HG03103 (cell line): Measurements from ENCODE around the gene MAD1L1.

Experiments
- ATAC-seq: cut with Tn5 transposase; IDR thresholded peaks from one replicate; pipeline ENCODE4 v1.9.1; 2021; ENCODE audit warnings: low read depth; ENCODE audit not compliant: unreplicated experiment

Gene MAD1L1

DNA sequence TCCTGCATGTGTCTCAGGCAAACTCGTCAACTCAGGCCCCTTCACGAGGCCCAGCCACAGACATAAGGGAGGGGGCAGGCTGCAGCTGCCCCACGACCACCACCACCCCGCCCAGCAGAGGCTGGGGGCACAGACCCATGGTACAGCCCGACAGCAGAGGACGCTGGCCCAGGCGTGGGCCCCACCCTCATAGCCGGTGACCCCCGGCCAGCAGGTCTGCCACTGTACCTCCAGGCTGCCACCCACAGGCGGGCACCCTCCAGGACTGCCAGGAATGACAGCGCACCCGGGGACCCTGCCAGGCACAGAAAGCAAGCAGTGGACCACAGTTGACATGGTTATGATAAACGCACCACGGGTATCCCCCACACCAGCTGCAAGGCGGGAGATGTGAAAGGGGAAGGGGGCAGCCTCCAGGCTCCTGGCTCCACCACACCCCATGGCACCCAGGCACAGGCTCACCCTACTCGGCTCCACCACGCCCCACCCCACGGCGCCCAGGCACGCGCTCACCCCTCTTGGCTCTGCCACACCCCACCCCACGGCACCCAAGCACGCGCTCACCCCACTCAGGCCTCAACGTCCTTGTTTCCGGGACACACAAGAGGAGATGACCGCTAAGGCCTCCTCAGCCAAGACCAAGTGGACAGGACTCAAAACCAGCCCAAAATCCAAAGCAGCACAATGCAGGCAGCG, 135.9 kb downstream of the MAD1L1 start:
- ATAC-seq, result no peak

DNA sequence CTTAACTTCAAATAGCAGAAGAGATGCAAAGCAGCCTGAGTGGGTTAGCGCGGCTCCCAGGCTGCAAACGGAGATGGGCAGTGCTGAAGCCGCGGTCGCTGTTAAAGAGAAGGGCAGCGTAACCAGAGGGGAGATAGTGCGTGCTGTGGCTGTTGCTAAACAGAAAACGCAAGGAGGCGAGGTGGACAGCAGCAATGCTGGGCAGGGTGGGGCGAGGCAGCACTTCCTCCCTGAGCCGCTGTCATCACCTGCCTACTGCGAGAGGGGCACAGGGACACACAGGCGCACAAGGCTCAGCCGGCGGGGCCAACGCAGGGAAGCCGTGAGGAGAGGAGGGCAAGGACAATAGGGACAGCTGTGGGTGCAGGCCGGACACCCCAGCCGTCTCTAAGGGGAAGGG, 137.3 kb downstream of the MAD1L1 start:
- no peak for ATAC-seq

DNA sequence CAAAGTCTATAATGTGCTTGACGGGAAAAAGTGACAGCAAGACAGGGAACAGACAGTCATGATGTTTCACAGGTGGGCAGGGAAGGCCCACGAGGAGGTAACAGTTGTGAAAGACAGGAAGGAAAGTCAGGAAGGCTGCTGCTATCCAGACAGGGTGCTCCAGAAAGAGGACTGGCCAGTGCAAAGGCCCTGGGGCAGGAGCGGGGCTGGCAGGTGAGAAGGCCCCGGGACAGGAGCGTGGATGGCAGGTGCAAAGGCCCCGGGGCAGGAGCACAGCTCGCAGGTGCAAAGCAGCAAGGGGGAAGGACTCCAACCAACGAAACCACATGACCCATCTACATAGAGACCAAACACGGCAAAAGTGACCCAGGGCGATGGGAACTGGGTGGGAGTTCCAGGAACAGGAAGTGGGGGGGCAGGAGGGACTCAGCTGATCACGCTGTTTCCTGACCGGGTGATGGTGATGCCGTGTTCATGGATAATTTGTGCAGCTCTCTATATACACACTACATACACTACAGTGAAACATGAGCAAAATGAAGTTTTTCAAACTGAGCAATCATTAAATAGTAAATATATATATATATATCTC, 138.2 kb downstream of the MAD1L1 start:
- no peak for ATAC-seq

DNA sequence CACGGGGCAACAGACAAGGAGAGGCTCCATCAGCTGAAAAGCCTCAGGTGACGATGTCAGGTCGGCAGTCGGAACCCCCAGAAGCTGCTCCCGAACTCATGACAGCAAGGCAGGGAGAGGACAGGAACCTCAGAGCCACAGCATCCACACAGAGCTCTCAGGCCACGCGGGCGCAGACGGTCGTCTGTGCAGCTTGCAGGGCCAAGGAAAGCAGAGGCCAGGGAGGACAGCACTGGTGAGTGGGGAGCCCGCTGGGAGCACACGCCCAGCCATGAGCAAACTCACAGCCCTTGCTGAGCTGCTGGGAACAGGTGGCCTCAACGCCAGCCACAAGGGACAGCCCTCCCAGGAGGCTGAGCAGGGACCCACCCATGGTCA, 138.9 kb downstream of the MAD1L1 start:
- no peak for ATAC-seq

DNA sequence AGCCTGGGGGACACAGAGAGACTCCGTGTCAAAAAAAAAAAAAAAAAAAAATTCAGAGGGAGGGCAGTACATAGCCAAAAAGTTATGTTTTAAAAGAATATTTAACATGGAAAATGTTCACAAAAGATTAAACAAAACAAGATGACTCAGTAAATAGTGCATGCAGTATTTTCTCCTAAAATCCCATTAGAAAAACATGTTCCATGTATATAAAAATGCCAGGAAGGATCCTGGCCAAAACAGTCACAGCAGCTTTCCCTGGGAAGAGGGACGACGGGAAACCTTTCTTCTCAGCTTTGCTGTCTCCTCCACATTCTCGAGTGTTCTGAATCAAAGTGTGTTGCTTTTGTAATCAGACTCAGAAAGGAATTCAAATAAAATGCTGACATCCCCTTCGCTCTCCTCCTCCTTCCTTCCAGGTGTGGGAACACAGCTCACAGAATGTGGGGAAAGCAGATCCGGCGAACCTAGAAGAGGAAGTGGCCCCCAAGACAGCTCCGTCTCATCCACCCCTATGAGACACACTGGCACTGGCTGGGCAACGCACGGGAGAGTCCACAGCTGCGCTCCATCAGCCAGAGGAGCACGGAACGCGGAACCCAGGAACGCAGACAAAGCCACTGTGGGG, 139.4 kb downstream of the MAD1L1 start:
- ATAC-seq, result no peak

DNA sequence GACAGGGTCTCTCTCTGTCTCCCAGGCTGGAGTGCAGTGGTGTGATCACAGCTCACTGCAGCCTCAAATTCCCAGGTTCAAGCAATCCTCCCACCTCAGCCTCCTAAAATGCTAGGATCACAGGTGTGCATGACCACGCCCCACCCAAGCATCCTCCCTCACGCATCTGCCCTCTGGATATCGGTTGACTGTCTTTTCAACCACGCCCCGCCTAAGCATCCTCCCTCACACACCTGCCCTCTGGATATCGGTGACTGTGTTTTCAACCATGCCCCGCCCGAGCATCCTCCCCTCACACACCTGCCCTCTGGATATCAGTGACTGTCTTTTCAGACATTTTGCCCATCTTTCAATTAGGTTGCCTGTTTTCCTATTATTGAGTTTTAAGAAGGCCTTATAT, 140.5 kb downstream of the MAD1L1 start:
- no peak for ATAC-seq

DNA sequence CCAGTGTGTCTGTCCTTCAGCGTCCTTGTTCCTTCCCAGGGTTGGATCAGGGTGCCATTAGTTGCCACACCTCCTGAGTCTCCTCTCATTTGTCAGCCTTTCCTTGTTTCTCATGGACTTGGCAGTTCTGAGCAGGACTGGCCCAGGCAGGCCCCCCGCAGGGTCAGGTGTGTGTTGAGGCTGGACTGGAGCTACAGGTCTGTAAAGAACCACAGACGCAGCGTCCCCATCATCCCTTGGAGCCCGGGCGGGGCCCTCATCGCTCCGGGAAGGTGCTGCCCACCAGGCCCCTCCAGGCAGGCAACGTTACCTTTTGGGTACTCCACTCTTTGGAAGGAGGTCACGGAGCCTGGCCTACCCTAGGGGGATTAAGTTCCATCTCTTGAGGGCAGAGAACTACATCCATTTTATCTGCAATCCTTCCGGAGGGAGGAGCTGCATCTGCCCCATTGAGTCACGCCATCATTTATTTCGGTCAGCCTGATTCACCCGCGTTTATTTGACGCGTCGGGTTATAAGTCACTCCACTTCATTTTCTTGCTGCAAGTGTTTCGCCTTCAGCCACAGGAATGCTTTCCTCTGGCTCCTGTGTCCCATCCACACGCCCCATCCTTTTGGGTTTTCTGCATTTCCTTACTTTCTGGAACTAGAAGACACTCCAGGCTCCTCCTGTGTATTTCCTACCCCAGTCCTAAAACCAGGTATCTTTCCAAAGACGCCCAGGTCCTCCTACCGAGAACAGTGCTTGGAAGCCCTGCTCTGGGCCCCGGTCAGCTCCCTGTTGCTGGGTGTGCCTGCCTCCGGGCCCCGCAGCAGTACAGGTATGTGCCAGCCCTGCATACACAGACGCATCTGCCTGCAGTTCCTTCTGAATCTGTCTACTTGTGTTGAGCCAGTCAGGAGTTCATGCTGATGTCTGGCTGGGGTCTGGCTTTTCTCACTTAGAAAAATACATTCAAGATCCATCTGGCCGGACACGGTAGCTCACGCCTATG, 141.9 kb downstream of the MAD1L1 start:
- no peak for ATAC-seq

DNA sequence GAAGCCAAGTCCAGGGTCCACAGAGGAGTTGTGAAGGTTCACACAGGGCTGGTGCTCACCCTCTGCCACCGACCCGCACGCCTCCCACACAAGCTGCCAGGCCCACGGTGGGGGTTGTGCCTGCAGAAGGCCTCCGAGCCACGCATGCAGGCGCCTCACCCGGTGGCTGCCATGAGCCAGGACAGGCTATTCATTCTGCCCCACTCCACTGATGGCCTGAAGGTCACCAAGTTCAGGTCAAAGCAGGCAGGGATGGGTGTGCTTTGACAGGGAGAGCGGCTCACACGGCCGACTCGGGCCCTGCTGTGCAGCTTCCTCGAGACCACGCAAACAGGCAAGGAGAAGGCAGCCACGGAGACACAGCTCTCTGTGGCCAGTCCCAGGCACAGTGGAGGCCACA, 143.9 kb downstream of the MAD1L1 start:
- ATAC-seq, result no peak

DNA sequence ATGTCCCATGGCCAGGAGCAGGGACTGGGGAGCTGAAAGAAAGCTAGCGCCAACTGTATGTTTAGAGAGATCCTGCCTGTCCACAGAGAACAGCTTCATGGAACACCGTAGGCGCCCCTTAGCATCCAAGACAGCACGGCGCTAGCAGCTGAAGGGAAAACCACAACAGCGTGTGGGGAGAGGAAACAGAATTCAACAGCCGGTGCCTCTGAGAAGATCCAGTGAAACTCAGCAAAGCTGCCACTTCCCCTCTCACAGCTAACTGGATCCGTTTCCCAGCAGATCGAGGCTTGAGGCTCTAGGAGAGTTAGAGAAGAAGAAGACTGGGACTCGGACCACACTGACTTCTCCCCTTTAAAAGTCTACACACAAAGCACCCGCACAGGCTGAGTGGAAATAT, 145.0 kb downstream of the MAD1L1 start:
- ATAC-seq, result no peak

DNA sequence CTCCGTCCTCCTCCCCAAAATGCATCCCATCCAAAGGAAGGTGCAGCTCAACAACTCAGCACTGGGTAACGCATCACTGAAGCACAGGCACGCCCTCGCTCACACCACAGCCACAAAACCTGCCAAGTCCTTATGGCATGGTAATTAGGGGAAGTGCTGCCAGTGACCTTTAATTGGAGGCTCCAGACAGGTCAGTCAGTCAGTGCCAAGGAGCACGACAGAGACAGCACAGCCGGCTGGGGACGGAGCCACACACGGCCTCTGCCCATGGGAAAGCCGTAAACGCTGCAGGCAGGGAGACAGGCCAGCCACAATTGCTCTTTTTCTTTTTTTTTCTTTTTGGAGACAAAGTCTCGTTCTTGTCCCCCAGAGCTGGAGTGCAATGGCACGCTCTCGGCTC, 146.5 kb downstream of the MAD1L1 start:
- no peak for ATAC-seq

DNA sequence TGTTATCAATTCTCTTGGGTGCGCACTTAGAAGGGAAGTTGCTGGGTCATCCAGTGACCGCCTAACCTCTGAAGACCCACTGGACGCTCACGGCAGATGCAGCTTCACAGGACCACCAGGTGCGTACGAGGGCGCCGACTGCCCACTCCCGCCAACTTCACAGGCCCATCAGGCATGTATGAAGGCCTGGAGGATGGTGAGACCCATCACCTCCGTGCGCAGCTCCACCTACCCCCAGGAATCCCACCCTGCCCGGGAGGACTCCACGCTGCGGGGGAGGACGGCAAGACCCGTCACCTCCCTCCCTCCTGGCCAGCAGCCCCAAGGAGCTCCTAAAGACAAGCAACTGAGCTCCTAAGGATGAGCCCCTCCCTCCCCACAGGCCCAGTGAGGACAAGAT, 146.9 kb downstream of the MAD1L1 start:
- ATAC-seq, result no peak

DNA sequence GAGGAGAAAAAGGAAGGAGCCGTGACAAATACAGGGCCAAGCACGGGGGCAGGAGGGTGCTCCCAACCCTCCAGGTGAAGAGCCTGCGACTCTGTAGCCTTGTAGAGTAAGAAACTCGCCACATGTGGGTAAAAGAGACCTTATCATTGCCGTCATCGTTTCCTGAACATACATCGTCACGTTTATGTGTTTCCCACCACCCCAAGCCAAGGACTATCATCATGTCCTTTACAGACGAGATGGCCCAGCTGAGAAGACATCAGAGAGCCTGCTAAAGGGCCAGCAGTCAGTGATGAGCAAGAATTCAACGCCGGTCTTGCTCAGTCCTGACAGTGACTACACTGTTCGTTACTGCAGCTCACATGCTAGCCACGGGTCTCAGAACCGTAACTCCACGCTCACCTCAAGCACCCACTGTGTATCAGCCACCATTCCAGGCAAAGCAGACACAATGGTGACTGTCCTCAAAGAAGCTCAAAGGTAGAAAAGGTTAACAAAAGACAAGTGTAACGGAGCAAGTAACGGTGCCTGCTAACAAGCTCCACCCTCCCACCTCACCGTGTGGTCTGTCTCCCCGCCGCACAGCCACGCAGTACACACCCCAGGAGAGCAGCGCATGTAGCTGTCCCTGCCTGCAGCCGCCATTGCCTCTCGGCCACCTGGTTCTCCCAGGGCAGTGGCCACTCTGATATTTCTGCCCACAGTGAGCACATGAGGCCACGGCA, 147.8 kb downstream of the MAD1L1 start:
- no peak for ATAC-seq

DNA sequence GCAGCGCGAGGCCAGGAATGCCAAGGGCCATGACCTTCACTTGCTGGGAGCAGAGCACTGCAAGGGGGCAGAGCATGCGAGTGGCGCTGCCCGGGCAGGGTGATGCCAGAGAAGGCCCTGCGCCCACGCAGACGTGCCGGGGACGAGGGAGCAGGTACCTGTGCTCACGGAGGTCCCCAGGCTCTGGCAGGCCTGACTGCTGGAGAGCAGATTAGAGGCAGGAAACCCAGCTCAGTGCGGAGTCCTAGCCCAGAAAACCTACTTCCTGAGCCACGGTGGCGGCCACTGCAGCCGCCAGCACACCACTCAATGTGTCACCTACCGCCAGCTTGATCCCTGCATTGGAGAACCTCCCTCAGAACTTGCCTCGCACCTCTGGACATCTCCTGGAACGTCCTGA, 148.4 kb downstream of the MAD1L1 start:
- ATAC-seq, result no peak

DNA sequence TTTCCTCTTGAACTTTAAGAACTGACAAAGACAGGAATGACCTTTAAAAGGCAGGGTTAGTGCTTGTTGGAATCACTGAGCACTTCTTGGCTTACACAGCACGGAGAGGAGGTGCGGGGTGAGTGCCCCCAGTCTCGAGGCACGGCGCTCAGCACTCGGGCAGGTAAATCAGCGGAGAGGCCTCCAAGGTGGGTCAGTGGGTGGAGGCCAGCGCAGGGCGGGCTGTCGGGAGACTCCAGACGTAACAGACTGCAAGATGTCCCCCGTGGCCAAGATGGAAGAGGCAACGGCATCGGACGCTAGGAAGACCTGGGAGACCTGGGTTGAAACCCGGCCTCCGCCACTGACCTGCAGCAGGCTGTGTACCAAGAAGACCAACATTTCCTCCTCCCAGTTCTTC, 149.4 kb downstream of the MAD1L1 start:
- ATAC-seq, result no peak

DNA sequence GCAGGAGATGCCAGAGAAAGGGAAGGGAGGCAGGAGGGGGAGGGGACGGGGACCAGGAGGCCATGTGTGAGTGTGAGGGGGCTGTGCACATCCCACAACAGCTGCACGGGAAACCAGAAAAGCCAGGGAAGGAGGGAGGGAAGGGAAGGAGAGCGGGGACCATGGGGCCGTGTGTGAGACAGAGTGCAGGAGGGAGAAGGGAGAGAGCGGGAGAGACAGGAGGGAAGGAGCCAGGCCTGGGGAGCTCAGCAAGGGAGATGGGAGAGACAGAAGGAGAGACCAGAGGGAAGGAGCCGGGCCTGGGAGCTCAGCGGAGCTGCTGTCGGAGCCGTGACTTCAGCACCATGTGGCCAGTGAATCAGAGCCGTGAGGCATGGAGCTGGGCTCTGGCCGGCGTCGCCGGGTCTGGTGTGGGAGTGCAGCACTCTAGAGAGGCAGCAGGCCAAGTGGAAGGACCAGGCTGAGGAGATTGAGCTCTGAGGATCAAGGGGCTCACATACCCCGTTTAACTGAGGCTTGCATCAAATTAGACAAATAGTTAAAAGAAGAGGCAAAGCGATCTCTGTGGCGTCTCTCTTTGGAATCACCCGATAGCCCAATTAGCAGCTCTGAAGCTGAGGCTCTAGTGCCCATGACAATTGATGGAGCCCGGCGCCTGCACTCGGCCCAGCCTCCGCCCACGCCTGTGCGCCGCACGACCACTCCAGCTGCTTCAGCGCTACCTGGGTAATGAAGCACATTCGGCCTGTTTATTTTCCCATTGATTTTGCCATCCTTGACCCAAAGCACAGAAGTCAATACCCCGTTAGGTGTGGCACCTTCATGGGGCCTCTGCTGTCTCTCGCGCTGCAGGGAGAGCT, 150.4 kb downstream of the MAD1L1 start:
- ATAC-seq, result no peak

DNA sequence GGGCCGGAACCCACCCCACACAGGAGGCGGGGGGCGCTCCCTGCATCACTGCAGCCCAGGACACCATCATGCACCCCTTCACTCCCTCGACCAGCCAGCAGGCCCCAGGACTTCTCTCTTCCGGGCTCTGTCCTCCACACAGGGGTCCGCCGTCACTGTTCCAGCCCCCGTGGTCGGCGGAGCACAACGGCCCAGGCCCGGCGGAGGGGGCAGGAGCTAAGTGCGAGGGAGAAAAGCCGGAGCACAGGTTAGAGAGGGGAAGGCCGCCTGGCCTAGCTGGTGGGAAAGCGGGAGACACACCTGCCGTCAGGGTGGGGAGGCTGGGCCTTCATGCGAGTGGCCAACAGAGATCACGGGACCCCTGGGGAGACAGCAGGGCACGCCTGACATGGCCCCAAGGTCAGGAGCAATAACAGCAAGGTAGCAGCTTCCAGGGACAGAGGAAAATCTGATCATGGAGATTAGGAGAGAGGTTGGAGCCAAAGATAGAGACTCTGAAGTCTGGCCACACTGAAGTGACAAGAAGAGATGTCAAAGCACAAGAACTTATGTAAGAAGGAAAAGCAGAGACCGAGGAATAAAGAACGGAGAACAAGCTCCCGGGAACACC, 151.1 kb downstream of the MAD1L1 start:
- ATAC-seq, result no peak

DNA sequence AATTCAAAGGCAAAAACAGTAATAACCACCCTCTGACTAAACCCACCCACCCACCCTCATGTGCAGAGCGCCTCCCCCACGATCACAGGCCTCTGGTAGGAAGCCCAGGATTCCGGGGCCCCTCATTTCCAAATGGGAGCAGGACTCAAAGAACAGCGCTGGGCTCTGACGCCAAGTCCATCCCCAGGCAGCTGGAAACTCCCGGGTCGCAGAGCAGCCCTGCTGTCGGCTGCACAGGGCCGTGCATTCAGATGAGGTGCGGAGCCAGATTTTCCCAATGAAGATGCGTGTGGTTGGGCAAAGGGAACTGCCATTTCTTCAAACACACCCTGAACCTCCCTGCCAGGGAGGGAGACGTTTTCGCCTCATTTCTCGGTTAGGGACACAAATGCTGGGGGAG, 152.3 kb downstream of the MAD1L1 start:
- no peak for ATAC-seq

DNA sequence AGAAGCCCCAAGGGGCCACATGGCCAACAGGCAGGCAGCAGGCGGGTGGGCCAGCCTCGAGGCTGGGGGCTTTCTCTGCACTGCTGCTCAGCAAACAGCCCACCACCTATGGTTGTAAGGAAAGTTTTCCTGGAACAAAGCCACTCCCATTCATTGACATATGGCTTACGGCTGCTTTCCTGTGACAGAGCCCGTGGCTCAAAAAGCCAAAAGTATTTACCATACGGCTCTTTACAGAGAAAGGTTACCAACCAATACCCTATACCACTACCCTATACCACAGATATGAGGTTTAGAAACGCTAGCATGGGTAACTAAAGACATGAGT, 152.7 kb downstream of the MAD1L1 start:
- ATAC-seq, result no peak

DNA sequence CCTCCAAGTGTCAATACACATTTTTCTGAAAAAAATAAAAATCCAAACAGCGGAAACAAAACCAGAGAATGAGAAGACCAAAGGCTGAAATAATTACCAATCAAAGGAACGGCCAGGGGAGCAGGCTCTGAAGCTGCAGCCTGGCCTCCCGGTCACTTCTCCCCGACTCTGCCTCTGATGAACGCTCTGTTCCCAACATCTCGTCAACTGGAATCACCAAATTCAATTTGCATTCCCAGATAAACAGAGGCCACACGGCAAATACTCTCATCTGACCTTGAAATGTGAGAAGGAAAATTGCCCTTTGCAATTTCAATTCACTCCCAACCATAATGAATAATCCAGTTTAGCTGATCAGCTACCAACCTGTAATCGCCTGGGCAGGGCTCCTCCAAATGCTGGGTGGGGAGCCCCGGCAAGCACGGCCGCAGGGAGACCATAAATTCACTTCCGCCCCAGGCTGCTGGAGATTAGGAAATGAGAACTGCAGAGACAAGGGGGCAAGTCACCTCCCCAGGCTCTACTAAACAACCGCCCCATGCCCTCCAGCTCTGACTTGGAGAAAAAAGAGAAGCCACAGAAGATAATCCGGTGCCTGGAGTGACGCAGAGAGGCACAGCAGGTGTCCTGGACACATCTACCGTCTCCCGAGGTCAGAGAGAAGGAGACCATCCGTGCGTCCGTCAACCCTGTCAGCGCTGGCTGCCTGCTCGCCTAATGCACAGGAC, 153.2 kb downstream of the MAD1L1 start:
- no peak for ATAC-seq
